HepG2 (cell line): ENCODE measurements around the gene MYBPC3. TPM values are rescaled to one million over a fixed set of nuclear protein-coding genes. Genes with fewer than 3 reads are reported as not detected.

Source experiments
- ATAC-seq: fragments of 200-7000 bp; cut with Tn5 transposase; 3 replicates; pipeline ENCODE4 v1.9.1; 2020; ENCODE audit warnings: mild to moderate bottlenecking, moderate library complexity
- BruUV-seq: library from RNA; stranded (reverse); fragments of 400-500 nt; replicated peaks from 2 replicates; lab custom pipeline; 2021; lab: Mats Ljungman, UMichigan
- CTCF ChIA-PET: fragments of 300-600 bp; formaldehyde crosslinking; extraction: SDS; loops from one replicate; lab custom pipeline; 2021; ENCODE audit warnings: low total read pairs, inconsistent platforms, low intra/inter-chr PET ratio; lab: Yijun Ruan, JAX
- POLR2A ChIA-PET: fragments of 350-600 bp; sonication (Branson Sonifier 250); formaldehyde crosslinking; loops from one replicate; lab custom pipeline; 2020; ENCODE audit warnings: antibody characterized with exemption, inconsistent platforms; lab: Yijun Ruan, JAX
- DNase-seq: peaks from one replicate; pipeline ENCODE4 v3.0.0-alpha.2; 2015; ENCODE audit warnings: low spot score
- FAIRE-seq: peaks from 3 replicates; lab custom pipeline; 2011; peaks lifted over from hg19 to GRCh38; lab: Jason Lieb, UNC
- H2AFZ ChIP-seq: one replicate; pipeline ENCODE4 v1.6.1; 2011; ENCODE audit warnings: low read length, inconsistent platforms
- H3K27ac ChIP-seq: fragments of 300-600 bp; 3 replicates; pipeline ENCODE4 v1.8.0; 2011; ENCODE audit warnings: mixed run types, mild to moderate bottlenecking, mixed read lengths, low read length, inconsistent platforms; ENCODE audit not compliant: insufficient read depth; ENCODE audit errors: extremely low read length
- H3K27me3 ChIP-seq, 2 experiments: fragments of 200-600 bp in 1 of 2; 2 replicates in 1 of 2; 3 replicates in 1 of 2; pipeline versions ENCODE4 v1.6.0 to v1.8.0; 2011; ENCODE audit warnings: low read length in 2 of 2, mild to moderate bottlenecking in 2 of 2, moderate library complexity in 2 of 2, inconsistent platforms in 1 of 2; ENCODE audit not compliant: insufficient read depth in 2 of 2, control insufficient read depth in 1 of 2
- H3K36me3 ChIP-seq, 2 experiments: fragments of 200-600 bp in 1 of 2; replicated peaks in 1 of 2; 2 replicates in 1 of 2; 3 replicates in 1 of 2; pipeline versions ENCODE4 v1.5.1 to v1.8.0; 2011; ENCODE audit warnings: low read length in 2 of 2, inconsistent platforms in 1 of 2; ENCODE audit not compliant: insufficient read depth in 2 of 2, control insufficient read depth in 1 of 2
- H3K4me1 ChIP-seq: 2 replicates; pipeline ENCODE4 v1.5.1; 2012; ENCODE audit warnings: low read length, inconsistent platforms; ENCODE audit not compliant: insufficient read depth
- H3K4me2 ChIP-seq: 2 replicates; pipeline ENCODE4 v1.6.0; 2011; ENCODE audit warnings: low read depth, low read length, inconsistent platforms
- H3K4me3 ChIP-seq, 3 experiments: fragments of 200-600 bp in 1 of 3; sonication (generic), shearing (Covaris generic) in 1 of 3; replicated peaks in 1 of 3; 2 replicates each; pipeline ENCODE4 v1.5.1; 2011 to 2016; ENCODE audit warnings: low read length in 3 of 3, inconsistent platforms in 2 of 3, low read depth in 2 of 3, mild to moderate bottlenecking in 2 of 3, control low read depth in 1 of 3, mixed read lengths in 1 of 3; ENCODE audit not compliant: insufficient read depth in 1 of 3
- H3K79me2 ChIP-seq: one replicate; pipeline ENCODE4 v1.6.1; 2011; ENCODE audit warnings: low read length, inconsistent platforms; ENCODE audit not compliant: insufficient read depth
- H3K9ac ChIP-seq: 2 replicates; pipeline ENCODE4 v1.6.0; 2011; ENCODE audit warnings: mild to moderate bottlenecking, low read depth, low read length, inconsistent platforms; ENCODE audit not compliant: insufficient read depth
- H3K9me3 ChIP-seq: 2 replicates; pipeline ENCODE4 v1.5.1; 2012; ENCODE audit warnings: mild to moderate bottlenecking, low read length
- H4K20me1 ChIP-seq: 2 replicates; pipeline ENCODE4 v1.6.0; 2011; ENCODE audit warnings: inconsistent platforms, mild to moderate bottlenecking, low read length, moderate library complexity; ENCODE audit not compliant: insufficient read depth
- ATAD3A ChIP-seq: sonication (generic); formaldehyde crosslinking; IDR thresholded peaks from 2 replicates; pipeline ENCODE4 v1.4.0; 2020; ENCODE audit warnings: missing genetic modification reagents
- BRF2 ChIP-seq: sonication (generic); formaldehyde crosslinking; IDR thresholded peaks from 2 replicates; pipeline ENCODE4 v1.8.1; 2022; ENCODE audit warnings: mild to moderate bottlenecking, missing genetic modification reagents
- HDAC2 ChIP-seq: sonication (generic); formaldehyde crosslinking; IDR thresholded peaks from 2 replicates; pipeline ENCODE4 v1.4.0; 2020; ENCODE audit warnings: missing genetic modification reagents
- HDAC6 ChIP-seq: fragments of 200-600 bp; sonication (generic); IDR thresholded peaks from 2 replicates; pipeline ENCODE4 v1.7.0; 2017; ENCODE audit warnings: mild to moderate bottlenecking, antibody characterized with exemption, low read length, low read depth
- MAFK ChIP-seq, 2 experiments: IDR thresholded peaks in 1 of 2; conservative IDR thresholded peaks in 1 of 2; 2 replicates each; pipeline ENCODE4 v1.6.1; 2011; ENCODE audit warnings: improper control_type of control experiment in 2 of 2, low read length in 2 of 2
- PHF20 ChIP-seq: sonication (generic); formaldehyde crosslinking; IDR thresholded peaks from 2 replicates; pipeline ENCODE4 v1.5.0; 2020; ENCODE audit warnings: mild to moderate bottlenecking, missing genetic modification reagents
- REPIN1 ChIP-seq: sonication (generic); formaldehyde crosslinking; IDR thresholded peaks from 2 replicates; pipeline ENCODE4 v1.8.0; 2022; ENCODE audit warnings: missing genetic modification reagents, low read depth, mild to moderate bottlenecking, borderline replicate concordance
- SMYD3 ChIP-seq: sonication (generic); formaldehyde crosslinking; IDR thresholded peaks from 2 replicates; pipeline ENCODE4 v1.8.1; 2023; ENCODE audit warnings: mild to moderate bottlenecking, missing genetic modification reagents
- ZHX2 ChIP-seq, 2 experiments: sonication (generic) in 1 of 2; formaldehyde crosslinking in 1 of 2; IDR thresholded peaks; 2 replicates each; pipeline versions ENCODE4 v1.6.1 to v1.9.0; 2014 to 2022; ENCODE audit warnings: antibody characterized with exemption in 1 of 2, borderline replicate concordance in 1 of 2, inconsistent platforms in 1 of 2, low read depth in 1 of 2, missing genetic modification reagents in 1 of 2
- WGBS: methylation state at CpG from one replicate; pipeline ENCODE4 v1.1.6; 2017; ENCODE audit warnings: low lambda C conversion rate; 5-methylcytosine and 5-hydroxymethylcytosine counted together
- in situ Hi-C: cut with HindIII; loops from 2 replicates; pipeline ENCODE4 v1.10.0; 2017; ENCODE audit warnings: low pct_unique_long_range_greater_than_20kb; ENCODE audit not compliant: extremely low pct_ligation_motif_present
- intact Hi-C: fragments of 100-400 bp; cut with micrococcal nuclease; formaldehyde crosslinking; loops from one replicate; pipeline ENCODE4 v1.10.0; 2022; ENCODE audit not compliant: unreplicated experiment
- polyA plus RNA-seq, 8 experiments: library from polyadenylated mRNA; depleted of rRNA in 3 of 8; stranded (reverse) in 7 of 8; unstranded in 1 of 8; fragments of >200 nt; fragmentation: Illumina TruSeq in 4 of 8; extraction: Trizol in 4 of 8; gene quantifications; 2 replicates each; pipeline versions ENCODE4 v1.2.1 to v1.2.3, GENCODE V29; 2011 to 2016; ENCODE audit warnings: low read depth in 4 of 8, missing spikeins in 1 of 8, mixed read lengths in 1 of 8; ENCODE audit not compliant: insufficient read depth in 1 of 8
- total RNA-seq, 5 experiments: library from RNA; depleted of rRNA; stranded (reverse); fragments of >200 nt; fragmentation: Illumina TruSeq; extraction: Trizol; gene quantifications; 2 replicates each; pipeline ENCODE4 v1.2.3, GENCODE V29; 2016; ENCODE audit warnings: low read depth in 1 of 5
- TF ChIP-seq, protein P1 (sequence below): IDR thresholded peaks from 2 replicates; pipeline ENCODE4 v1.6.1; 2016; ENCODE audit warnings: low read depth

Gene MYBPC3
- total and polyA plus RNA-seq, 2 of the 13 experiments (the other 11 are each of a cell fraction or from before 2014, with no cell fraction given), result not detected

DNA sequence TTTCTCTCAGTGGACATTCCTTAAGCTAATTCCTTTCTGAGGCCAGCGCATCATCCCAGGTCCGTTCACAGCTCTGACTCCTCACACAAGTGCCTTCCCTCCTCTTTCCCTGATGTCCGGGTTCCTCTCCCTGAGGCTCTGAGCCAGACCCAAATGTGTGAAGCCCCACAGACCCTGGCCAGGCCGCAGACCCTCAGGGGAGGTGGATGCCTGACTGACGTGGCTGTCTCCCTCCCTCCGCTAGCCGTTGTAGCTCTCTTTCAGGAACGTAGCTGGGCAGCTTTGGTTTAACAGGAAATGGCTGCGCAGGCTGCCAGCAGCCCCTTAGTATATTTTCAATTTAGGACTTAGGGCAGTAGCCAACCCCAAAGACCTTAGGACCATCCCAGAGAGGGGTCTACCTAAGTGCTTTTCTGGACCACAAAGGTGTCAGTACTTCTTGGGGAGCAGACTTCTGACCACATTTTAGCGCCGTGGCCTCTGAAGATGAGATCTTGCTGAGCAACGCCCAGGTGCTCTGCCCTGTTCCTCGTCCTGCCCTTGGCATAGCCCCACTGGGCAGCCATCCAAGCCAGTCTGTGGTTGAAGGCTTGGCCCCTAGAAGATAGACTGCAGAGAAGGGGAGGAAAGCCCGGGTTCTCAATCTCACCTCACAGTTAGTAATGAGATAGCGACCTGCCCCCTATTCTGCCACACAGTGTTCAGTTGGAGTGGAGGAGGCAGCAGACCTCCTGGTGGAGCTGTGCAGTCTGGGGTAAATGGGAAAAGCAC is 27.0 kb downstream of the MYBPC3 start:
- no peak for FAIRE-seq
- TF ChIP-seq HDAC6 (no peak), BRF2 (CRISPR knock-in tag) (no peak), SMYD3 (CRISPR knock-in tag) (no peak), PHF20 (CRISPR knock-in tag) (no peak), MAFK (conservative IDR thresholded peaks at IDR 0.05 in 1 of 2, IDR thresholded peaks at IDR 0.05 in 1 of 2; ENCODE audit: low read length in 2 of 2) (no peak), HDAC2 (CRISPR knock-in tag) (no peak), ZHX2 (IDR thresholded peaks at IDR 0.05; ENCODE audit: low read depth) (no peak), ZHX2 (CRISPR knock-in tag; IDR thresholded peaks at IDR 0.05; ENCODE audit: borderline replicate concordance) (no peak), REPIN1 (CRISPR knock-in tag) (no peak), ATAD3A (CRISPR knock-in tag) (no peak)
- TF ChIP-seq, protein P1, sequence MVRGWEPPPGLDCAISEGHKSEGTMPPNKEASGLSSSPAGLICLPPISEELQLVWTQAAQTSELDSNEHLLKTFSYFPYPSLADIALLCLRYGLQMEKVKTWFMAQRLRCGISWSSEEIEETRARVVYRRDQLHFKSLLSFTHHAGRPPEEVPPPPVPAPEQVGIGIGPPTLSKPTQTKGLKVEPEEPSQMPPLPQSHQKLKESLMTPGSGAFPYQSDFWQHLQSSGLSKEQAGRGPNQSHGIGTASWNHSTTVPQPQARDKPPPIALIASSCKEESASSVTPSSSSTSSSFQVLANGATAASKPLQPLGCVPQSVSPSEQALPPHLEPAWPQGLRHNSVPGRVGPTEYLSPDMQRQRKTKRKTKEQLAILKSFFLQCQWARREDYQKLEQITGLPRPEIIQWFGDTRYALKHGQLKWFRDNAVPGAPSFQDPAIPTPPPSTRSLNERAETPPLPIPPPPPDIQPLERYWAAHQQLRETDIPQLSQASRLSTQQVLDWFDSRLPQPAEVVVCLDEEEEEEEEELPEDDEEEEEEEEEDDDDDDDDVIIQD (CRISPR knock-in tag), result no peak
- Histone ChIP-seq H2AFZ (no peak overlapping the region), H3K4me3 (no peak overlapping the region), H3K36me3 (peaks cover 13 to 51% of the 10 kb centered on the region in 2 experiments), H4K20me1 (no peaks in the 10 kb centered on the region), H3K4me1 (no peaks in the 10 kb centered on the region), H3K79me2 (no peaks in the 10 kb centered on the region), H3K4me2 (no peak overlapping the region), H3K27me3 (no peaks in the 10 kb centered on the region), H3K9me3 (no peaks in the 10 kb centered on the region), H3K9ac (no peak overlapping the region), H3K27ac (no peak overlapping the region)
- in situ Hi-C loops, result no loop called here
- POLR2A ChIA-PET, result no interaction called here
- CTCF ChIA-PET, result no interaction called here
- WGBS, result over 99% methylated on average over 12 of the region's 15 CpGs
- no TSS peak for BruUV-seq
- ATAC-seq, result no peak
- no peak for DNase-seq
- intact Hi-C loops, result no loop called here
